ENCODE data around the gene BCL11B.
"Not testable (repeated sequence)": the region's sequence is repeated elsewhere in the genome, so short reads cannot be mapped to it uniquely, and the experiment has no call there.

The BCL11B gene

GRCh38 chr14:99236386-99237138 is 35.4 kb downstream of the BCL11B start:
- no peak for DNase-seq

- DNase-seq, result no peak
These were observed 36.2 kb downstream of the BCL11B start for GRCh38 chr14:99235582-99236320.

GRCh38 chr14:99234961-99235571 is 36.9 kb downstream of the BCL11B start:
- DNase-seq, result no peak

GRCh38 chr14:99234355-99234754 is 37.6 kb downstream of the BCL11B start:
- no peak for DNase-seq

GRCh38 chr14:99233222-99234035 is 38.6 kb downstream of the BCL11B start:
- DNase-seq, result no peak

- no peak for DNase-seq
These were observed 39.2 kb downstream of the BCL11B start for GRCh38 chr14:99232714-99233214.

GRCh38 chr14:99231850-99232713 is 39.9 kb downstream of the BCL11B start:
- peak; percentile 44 for DNase-seq

GRCh38 chr14:99231161-99231849 is 40.7 kb downstream of the BCL11B start:
- DNase-seq, result no peak

- DNase-seq, result no peak
These were observed 41.5 kb downstream of the BCL11B start for GRCh38 chr14:99230208-99231151.

GRCh38 chr14:99229654-99230207 is 42.3 kb downstream of the BCL11B start:
- DNase-seq, result peak; percentile 52

GRCh38 chr14:99228760-99229159 is 43.2 kb downstream of the BCL11B start:
- not testable (repeated sequence) for DNase-seq

GRCh38 chr14:99226687-99227086 is 45.3 kb downstream of the BCL11B start:
- no peak for DNase-seq

GRCh38 chr14:99225436-99226203 is 46.4 kb downstream of the BCL11B start:
- no peak for DNase-seq

GRCh38 chr14:99224948-99225347 is 47.0 kb downstream of the BCL11B start:
- DNase-seq, result no peak

GRCh38 chr14:99224116-99224910 is 47.7 kb downstream of the BCL11B start:
- no peak for DNase-seq

- DNase-seq, result no peak
These were observed 50.6 kb downstream of the BCL11B start for GRCh38 chr14:99221445-99221844.

GRCh38 chr14:99217066-99217955 is 54.7 kb downstream of the BCL11B start:
- DNase-seq, result peak; percentile 52
